Tongue (tissue), 2 donors: Measurements from ENCODE around the gene IFNA8. TPM values are rescaled to one million over a fixed set of nuclear protein-coding genes. Genes with fewer than 3 reads are reported as not detected.
A peak's percentile ranks its signal among the peaks of the same experiment; 100 is the strongest.
"Not testable (repeated sequence)": the region's sequence is repeated elsewhere in the genome, so short reads cannot be mapped to it uniquely, and the experiment has no call there.

Experiments
- DNase-seq: peaks from one replicate; pipeline ENCODE4 v3.0.0-alpha.2; 2015
- total RNA-seq: library from RNA; depleted of rRNA; stranded (reverse); fragments of >200 nt; gene quantifications from one replicate; pipeline ENCODE4 v1.2.3, GENCODE V29; 2014

The IFNA8 gene
- total RNA-seq, 1 donor from 2014 or later: not detected

DNA sequence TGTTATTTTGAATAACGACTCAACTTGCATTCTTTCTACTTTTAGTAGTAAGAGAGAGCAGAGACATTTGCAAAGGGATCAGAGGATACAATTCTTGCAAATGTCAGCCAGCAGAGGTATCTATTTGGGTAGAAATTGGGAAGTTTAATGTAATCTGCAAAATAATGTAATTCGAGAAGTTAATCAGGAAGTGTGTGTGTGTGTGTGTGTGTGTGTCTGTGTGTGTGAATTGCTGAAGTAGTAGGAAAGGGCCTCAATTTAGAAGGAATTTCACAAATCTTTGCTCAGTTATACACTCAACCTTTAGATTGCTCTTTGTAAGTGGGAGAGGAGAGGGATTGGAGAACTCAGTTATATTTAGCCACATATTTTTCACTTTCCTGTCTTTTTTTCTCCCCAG lies 20.3 kb downstream of the IFNA8 start:
- no peak for DNase-seq

DNA sequence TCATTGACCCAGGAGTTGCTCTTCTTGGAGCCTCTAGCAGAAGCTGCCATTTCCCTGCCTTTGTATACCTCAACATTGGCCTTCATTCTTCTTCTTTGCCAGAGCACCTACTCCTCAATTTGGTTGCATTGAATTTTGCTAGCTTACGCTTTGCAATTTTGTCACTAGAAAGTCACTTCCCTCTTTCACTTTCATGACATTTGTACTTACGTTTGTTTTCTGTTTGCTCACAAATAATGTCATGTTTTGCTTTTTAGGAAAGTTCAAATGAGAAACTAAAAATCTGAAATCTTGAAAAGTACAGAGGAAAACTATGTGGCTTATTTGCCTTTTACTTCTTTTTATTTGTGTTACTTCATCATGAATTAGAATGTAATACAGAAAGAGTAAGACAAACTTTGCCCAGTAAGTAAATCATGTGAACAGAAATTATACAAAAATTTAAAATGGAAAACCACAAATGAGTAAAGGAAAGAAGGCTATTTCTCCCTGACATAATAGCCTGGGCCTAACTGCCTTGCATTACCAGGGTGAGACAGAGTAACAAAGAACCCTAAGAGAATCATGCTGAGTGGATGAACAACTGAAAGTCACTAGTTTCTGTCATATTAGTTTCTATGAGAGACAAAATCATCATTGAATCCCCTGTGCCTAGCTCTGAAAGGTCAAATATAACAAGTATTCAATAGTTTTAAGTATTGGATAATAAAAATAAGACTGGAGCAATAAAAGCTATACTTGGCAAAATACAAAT lies 23.9 kb downstream of the IFNA8 start:
- no peak for DNase-seq

DNA sequence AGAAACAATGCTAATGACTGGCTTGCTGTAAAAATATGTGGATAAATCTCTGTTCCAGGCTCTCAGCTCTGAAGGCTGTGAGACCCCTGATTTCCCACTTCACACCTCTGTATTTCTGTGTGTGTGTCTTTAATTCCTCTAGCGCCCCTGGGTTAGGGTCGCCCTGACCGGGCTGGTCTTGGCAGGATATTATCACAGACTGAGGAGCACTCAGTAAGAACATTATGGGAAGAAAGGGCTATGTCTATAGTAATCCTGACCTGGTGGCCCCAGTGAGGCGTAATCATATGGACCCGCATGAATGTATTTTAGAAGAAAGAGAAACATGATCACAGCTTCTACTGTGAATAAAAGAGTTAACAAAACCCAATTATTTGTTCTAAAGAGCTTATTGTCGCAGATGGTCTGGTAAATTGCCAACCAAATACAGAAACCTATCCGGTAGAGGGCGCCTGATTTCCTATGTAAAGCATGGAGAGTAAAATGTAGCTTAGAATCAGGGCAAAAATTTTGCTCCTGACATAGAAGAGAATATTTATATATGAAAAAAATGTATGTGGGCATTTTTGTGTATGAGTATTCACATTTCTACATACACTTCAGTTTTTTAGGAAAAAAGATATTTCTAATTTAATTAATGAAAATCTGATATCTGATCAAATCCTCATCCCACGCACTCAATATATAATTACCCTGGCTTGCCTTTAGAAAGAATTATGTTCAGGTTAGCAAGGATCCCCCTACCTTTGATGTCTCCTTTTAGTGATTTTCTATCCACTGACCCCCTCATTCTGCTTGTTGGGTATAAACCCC lies 25.5 kb downstream of the IFNA8 start:
- DNase-seq: peak; percentile 63

- DNase-seq: not testable (repeated sequence)
These were observed 26.1 kb downstream of the IFNA8 start for GRCh38 chr9:21435015-21435383.

GRCh38 chr9:21440139-21440538 lies 31.2 kb downstream of the IFNA8 start, which contains the start of gene IFNA1:
TSS of gene IFNA1 (plus strand) at chr9:21440439. CDS start at chr9:21440508, 69 bp downstream.
- DNase-seq: no peak

GRCh38 chr9:21443849-21444625 lies 35.1 kb downstream of the IFNA8 start:
- no peak for DNase-seq

- DNase-seq: not testable (repeated sequence)
These were observed 40.4 kb downstream of the IFNA8 start for GRCh38 chr9:21449312-21449711.

GRCh38 chr9:21450733-21451394 lies 41.9 kb downstream of the IFNA8 start:
- no peak for DNase-seq

DNA sequence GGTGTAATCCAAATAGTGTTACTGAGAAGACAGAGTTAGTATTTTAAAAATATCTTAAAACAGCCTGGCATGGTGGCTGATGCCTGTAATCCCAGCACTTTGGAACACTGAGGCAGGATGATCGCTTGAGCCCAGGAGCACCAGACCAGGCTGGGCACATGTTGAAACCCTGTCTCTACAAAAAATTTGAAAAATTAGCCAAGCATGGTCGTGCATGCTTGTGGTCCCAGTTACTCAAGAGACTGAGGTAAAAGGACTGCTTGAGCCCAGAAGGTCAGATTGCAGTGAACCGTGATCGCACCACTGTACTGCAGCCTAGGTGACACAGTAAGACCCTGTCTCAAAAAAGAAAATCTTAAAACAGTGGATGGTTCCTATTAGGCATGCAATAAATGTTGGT lies 43.8 kb downstream of the IFNA8 start:
- no peak for DNase-seq

GRCh38 chr9:21454149-21454548 lies 45.2 kb downstream of the IFNA8 start:
- DNase-seq: no peak

DNA sequence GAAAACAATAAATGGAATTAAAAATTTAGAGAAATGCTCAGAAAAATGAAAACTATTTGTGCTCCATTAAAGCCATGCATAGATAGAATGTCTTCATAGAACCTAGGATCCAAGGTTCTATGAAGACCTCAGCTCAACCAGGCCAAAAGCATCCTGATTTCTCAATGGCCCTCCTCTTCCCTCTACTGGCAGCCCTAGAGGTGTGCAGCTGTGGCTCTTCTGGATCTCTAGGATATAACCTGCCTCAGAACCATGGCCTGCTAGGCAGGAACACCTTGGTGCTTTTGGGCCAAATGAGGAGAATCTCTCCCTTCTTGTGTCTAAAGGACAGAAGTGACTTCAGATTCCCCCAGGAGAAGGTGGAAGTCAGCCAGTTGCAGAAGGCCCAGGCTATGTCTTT lies 46.4 kb downstream of the IFNA8 start:
- DNase-seq: peak; percentile 7

Other genes starting within 250 kb of the IFNA8 start
- gene IFNA21, start 242.5 kb upstream of the IFNA8 start, total RNA-seq: not detected
- gene IFNA4, start 221.5 kb upstream of the IFNA8 start, total RNA-seq: not detected
- gene IFNA7, start 206.9 kb upstream of the IFNA8 start, total RNA-seq: not detected
- gene IFNA10, start 202.0 kb upstream of the IFNA8 start, total RNA-seq: not detected
- gene IFNA16, start 191.8 kb upstream of the IFNA8 start, total RNA-seq: not detected
- not detected for gene IFNA17, start 180.9 kb upstream of the IFNA8 start, total RNA-seq
- gene IFNA14, start 169.1 kb upstream of the IFNA8 start, total RNA-seq: not detected
- gene IFNA5, start 103.8 kb upstream of the IFNA8 start, total RNA-seq: not detected
- gene KLHL9, start 73.7 kb upstream of the IFNA8 start, total RNA-seq: 40.7 TPM
- not detected for gene IFNA6, start 58.2 kb upstream of the IFNA8 start, total RNA-seq
- not detected for gene IFNA13, start 41.1 kb upstream of the IFNA8 start, total RNA-seq
- not detected for gene IFNA2, start 23.7 kb upstream of the IFNA8 start, total RNA-seq
- gene IFNA1, start 31.3 kb downstream of the IFNA8 start, total RNA-seq: not detected
- gene IFNE, start 73.2 kb downstream of the IFNA8 start, total RNA-seq: not detected